Gastroesophageal sphincter (tissue), 3 donors: ENCODE measurements around the gene CEMIP2.

Source experiments
- CTCF ChIP-seq, 4 experiments: fragments of 200-600 bp in 2 of 4; fragments of 450-650 bp in 2 of 4; sonication (generic) in 1 of 4; IDR thresholded peaks; one replicate each; pipeline ENCODE4 v1.5.1; 2017 to 2019; ENCODE audit warnings: antibody characterized with exemption in 4 of 4, mild to moderate bottlenecking in 2 of 4, moderate library complexity in 2 of 4
- POLR2A ChIP-seq, 2 donors: fragments of 450-650 bp; IDR thresholded peaks; one replicate each; pipeline ENCODE4 v1.6.1; 2017; ENCODE audit warnings: antibody characterized with exemption in 2 of 2, mild to moderate bottlenecking in 2 of 2, moderate library complexity in 1 of 2

- TF ChIP-seq POLR2A (IDR thresholded peaks at IDR 0.05) (no peak), CTCF (IDR thresholded peaks at IDR 0.05) (no peak)
Observed at GRCh38 chr9:71652480-71652879, 115.8 kb downstream of the CEMIP2 start.
